GM15510 (cell line): ENCODE data around the gene CARD6.

Experiments
- POLR2A ChIP-seq: IDR thresholded peaks from 3 replicates; pipeline ENCODE4 v1.6.1; 2011; ENCODE audit warnings: borderline replicate concordance; ENCODE audit not compliant: insufficient read length; ENCODE audit errors: extremely low read depth

Gene CARD6

GRCh38 chr5:40906351-40906751, 65.2 kb downstream of the CARD6 start:
- TF ChIP-seq POLR2A = no peak

GRCh38 chr5:40909264-40909663, 68.1 kb downstream of the CARD6 start, which contains the start of gene C7:
C7 (plus strand) TSS chr5:40909497; CDS start chr5:40909611, 114 bp downstream.
- no peak for TF ChIP-seq POLR2A

- no peak for TF ChIP-seq POLR2A
These were observed 68.6 kb downstream of the CARD6 start for GRCh38 chr5:40909723-40910122.
